K562 (cell line): Measurements from ENCODE around the gene CDKN2B. TPM values are rescaled to one million over a fixed set of nuclear protein-coding genes. Genes with fewer than 3 reads are reported as not detected.

Experiments
- ATAC-seq: fragments of 200-7000 bp; cut with Tn5 transposase; 3 replicates; pipeline ENCODE4 v1.9.1; 2020; ENCODE audit warnings: moderate library complexity
- BruUV-seq: library from RNA; stranded (reverse); fragments of 400-500 nt; replicated peaks from 2 replicates; lab custom pipeline; 2021; lab: Mats Ljungman, UMichigan
- CTCF ChIA-PET: fragments of 300-600 bp; formaldehyde crosslinking; extraction: SDS; loops from one replicate; lab custom pipeline; 2021; ENCODE audit warnings: low intra/inter-chr PET ratio; lab: Yijun Ruan, JAX
- POLR2A ChIA-PET: fragments of 300-600, 350-650 bp; sonication (Branson Sonifier 250); formaldehyde crosslinking; extraction: SDS; loops from one replicate; lab custom pipeline; 2021; ENCODE audit warnings: antibody characterized with exemption, inconsistent platforms; lab: Yijun Ruan, JAX
- DNase-seq, 4 experiments: peaks; one replicate each; pipeline versions ENCODE4 v3.0.0 to v3.0.0-alpha.2; 2011 to 2018; ENCODE audit warnings: low spot score in 3 of 4, mixed read lengths in 3 of 4; ENCODE audit errors: extremely low read depth in 1 of 4
- FAIRE-seq: peaks from 2 replicates; lab custom pipeline; 2011; peaks lifted over from hg19 to GRCh38; lab: Jason Lieb, UNC
- H2AFZ ChIP-seq: 2 replicates; pipeline ENCODE4 v1.6.0; 2011; ENCODE audit warnings: low read depth, low read length, control low read depth, inconsistent platforms
- H3K27ac ChIP-seq: fragments of 200-600 bp; 3 replicates; pipeline ENCODE4 v1.8.0; 2011; ENCODE audit warnings: low read depth, mild to moderate bottlenecking, control low read depth, inconsistent platforms, low read length, moderate library complexity, mixed read lengths; ENCODE audit errors: extremely low read depth
- H3K27me3 ChIP-seq, 2 experiments: fragments of 300-600 bp in 1 of 2; 2 replicates in 1 of 2; 3 replicates in 1 of 2; pipeline versions ENCODE4 v1.6.0 to v1.8.0; 2011; ENCODE audit warnings: inconsistent platforms in 2 of 2, low read length in 2 of 2, mild to moderate bottlenecking in 1 of 2, mixed read lengths in 1 of 2, moderate library complexity in 1 of 2; ENCODE audit not compliant: control insufficient read depth in 2 of 2, insufficient read depth in 2 of 2
- H3K36me3 ChIP-seq: fragments of 300-600 bp; 3 replicates; pipeline ENCODE4 v1.8.0; 2011; ENCODE audit warnings: mild to moderate bottlenecking, low read length, inconsistent platforms; ENCODE audit not compliant: control insufficient read depth, insufficient read depth
- H3K4me1 ChIP-seq, 2 experiments: fragments of 200-600 bp in 1 of 2; replicated peaks in 1 of 2; 2 replicates in 1 of 2; 3 replicates in 1 of 2; pipeline versions ENCODE4 v1.5.1 to v1.8.0; 2011; ENCODE audit warnings: inconsistent platforms in 2 of 2, low read length in 2 of 2, mild to moderate bottlenecking in 1 of 2, mixed read lengths in 1 of 2, moderate library complexity in 1 of 2; ENCODE audit not compliant: control insufficient read depth in 2 of 2, insufficient read depth in 2 of 2
- H3K4me2 ChIP-seq: 2 replicates; pipeline ENCODE4 v1.6.1; 2011; ENCODE audit warnings: low read length, control low read depth, inconsistent platforms, mixed read lengths; ENCODE audit not compliant: insufficient read depth
- H3K4me3 ChIP-seq: fragments of 200-600 bp; sonication (generic), shearing (Covaris generic); 2 replicates; pipeline ENCODE4 v1.5.1; 2016; ENCODE audit warnings: control low read depth, inconsistent platforms
- H3K79me2 ChIP-seq: fragments of 200-600 bp; 3 replicates; pipeline ENCODE4 v1.8.0; 2011; ENCODE audit warnings: low read length, inconsistent platforms; ENCODE audit not compliant: control insufficient read depth, insufficient read depth
- H3K9ac ChIP-seq, 2 experiments: 2 replicates each; pipeline versions ENCODE4 v1.6.0 to v1.6.1; 2011; ENCODE audit warnings: low read depth in 2 of 2, low read length in 2 of 2, control low read depth in 1 of 2, inconsistent platforms in 1 of 2, mild to moderate bottlenecking in 1 of 2, mixed read lengths in 1 of 2; ENCODE audit not compliant: insufficient read depth in 1 of 2
- H3K9me1 ChIP-seq: one replicate; pipeline ENCODE4 v1.6.0; 2011; ENCODE audit warnings: inconsistent platforms, mild to moderate bottlenecking, low read length, moderate library complexity; ENCODE audit not compliant: control insufficient read depth, insufficient read depth
- H3K9me3 ChIP-seq: replicated peaks from 2 replicates; pipeline ENCODE4 v1.5.1; 2011; ENCODE audit warnings: low read depth, low read length, inconsistent platforms; ENCODE audit not compliant: control insufficient read depth, insufficient read depth
- H4K20me1 ChIP-seq: replicated peaks from 2 replicates; pipeline ENCODE4 v1.6.1; 2011; ENCODE audit warnings: low read length, inconsistent platforms, mixed read lengths; ENCODE audit not compliant: control insufficient read depth, insufficient read depth
- MIER1 ChIP-seq: fragments of 450-650 bp; IDR thresholded peaks from 2 replicates; pipeline ENCODE4 v1.6.1; 2016; ENCODE audit warnings: antibody characterized with exemption, mild to moderate bottlenecking, low read depth
- PML ChIP-seq: IDR thresholded peaks from 2 replicates; pipeline ENCODE4 v1.6.1; 2012; ENCODE audit warnings: low read length, inconsistent platforms
- RFX1 ChIP-seq: fragments of 450-650 bp; IDR thresholded peaks from 2 replicates; pipeline ENCODE4 v1.6.1; 2016; ENCODE audit warnings: mild to moderate bottlenecking, moderate library complexity
- WGBS: fragments of 100-300 bp; shearing (Covaris generic); methylation state at CpG from one replicate; pipeline ENCODE4 v1.1.6; 2016; ENCODE audit warnings: low coverage, mixed read lengths; ENCODE audit not compliant: insufficient coverage; ENCODE audit errors: missing lambda C conversion rate; 5-methylcytosine and 5-hydroxymethylcytosine counted together
- in situ Hi-C: fragments of 300-500 bp; cut with MboI; formaldehyde crosslinking; loops from 4 replicates; pipeline ENCODE4 v1.15.0; 2018; ENCODE audit warnings: inconsistent platforms, mixed read lengths
- intact Hi-C: fragments of 100-400 bp; cut with micrococcal nuclease; formaldehyde crosslinking; loops from 2 replicates; pipeline ENCODE4 v1.14.2; 2022
- polyA plus RNA-seq, 8 experiments: library from polyadenylated mRNA; depleted of rRNA in 4 of 8; stranded (reverse) in 5 of 8; unstranded in 3 of 8; fragments of >200 nt; fragmentation: Nextera tagmentation in 2 of 8; fragmentation: Illumina TruSeq in 1 of 8; extraction: Ambion mirVana in 2 of 8; extraction: Trizol in 1 of 8; gene quantifications; 2 replicates each; pipeline versions ENCODE4 v1.2.1 to v1.2.3, GENCODE V29; 2011 to 2014; ENCODE audit warnings: inconsistent platforms in 1 of 8, missing spikeins in 1 of 8
- total RNA-seq, 7 experiments: library from RNA; depleted of rRNA in 6 of 7; stranded (reverse); fragments of >200 nt in 6 of 7; fragmentation: Illumina TruSeq in 2 of 7; extraction: Trizol in 2 of 7; gene quantifications; 2 replicates each; pipeline versions ENCODE4 v1.2.1 to v1.2.3, GENCODE V29; 2011 to 2021; ENCODE audit warnings: low replicate concordance in 1 of 7
- TF ChIP-seq, protein P1 (sequence below): fragments of 250-450 bp; sonication (Bioruptor Pico); IDR thresholded peaks from 2 replicates; pipeline ENCODE4 v1.5.0; 2022; ENCODE audit warnings: mild to moderate bottlenecking

Gene CDKN2B
- total and polyA plus RNA-seq, 9 of the 15 experiments (the other 6 are each of a cell fraction or from before 2014, with no cell fraction given): not detected

GRCh38 chr9:21965401-21965951 lies 43.6 kb downstream of the CDKN2B start:
- H3K9ac ChIP-seq: no peak overlapping the region
- no peak overlapping the region for H3K4me3 ChIP-seq
- no peak for TF ChIP-seq RFX1
- no peak for TF ChIP-seq PML
- TF ChIP-seq MIER1: no peak
- TF ChIP-seq, protein P1, sequence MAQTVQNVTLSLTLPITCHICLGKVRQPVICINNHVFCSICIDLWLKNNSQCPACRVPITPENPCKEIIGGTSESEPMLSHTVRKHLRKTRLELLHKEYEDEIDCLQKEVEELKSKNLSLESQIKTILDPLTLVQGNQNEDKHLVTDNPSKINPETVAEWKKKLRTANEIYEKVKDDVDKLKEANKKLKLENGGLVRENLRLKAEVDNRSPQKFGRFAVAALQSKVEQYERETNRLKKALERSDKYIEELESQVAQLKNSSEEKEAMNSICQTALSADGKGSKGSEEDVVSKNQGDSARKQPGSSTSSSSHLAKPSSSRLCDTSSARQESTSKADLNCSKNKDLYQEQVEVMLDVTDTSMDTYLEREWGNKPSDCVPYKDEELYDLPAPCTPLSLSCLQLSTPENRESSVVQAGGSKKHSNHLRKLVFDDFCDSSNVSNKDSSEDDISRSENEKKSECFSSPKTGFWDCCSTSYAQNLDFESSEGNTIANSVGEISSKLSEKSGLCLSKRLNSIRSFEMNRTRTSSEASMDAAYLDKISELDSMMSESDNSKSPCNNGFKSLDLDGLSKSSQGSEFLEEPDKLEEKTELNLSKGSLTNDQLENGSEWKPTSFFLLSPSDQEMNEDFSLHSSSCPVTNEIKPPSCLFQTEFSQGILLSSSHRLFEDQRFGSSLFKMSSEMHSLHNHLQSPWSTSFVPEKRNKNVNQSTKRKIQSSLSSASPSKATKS: no peak
- no peaks in the 10 kb centered on the region for H3K27me3 ChIP-seq
- in situ Hi-C loops: no loop called here
- CTCF ChIA-PET: no interaction called here
- no CpG with 5 or more reads among the region's 30 CpGs for WGBS
- POLR2A ChIA-PET: no interaction called here
- intact Hi-C loops: no loop called here
- no peaks in the 10 kb centered on the region for H4K20me1 ChIP-seq
- H3K79me2 ChIP-seq: no peaks in the 10 kb centered on the region
- H3K4me2 ChIP-seq: no peak overlapping the region
- BruUV-seq: no TSS peak
- H2AFZ ChIP-seq: no peak overlapping the region
- no peak overlapping the region for H3K27ac ChIP-seq
- no peak for ATAC-seq
- no peaks in the 10 kb centered on the region for H3K36me3 ChIP-seq
- DNase-seq: no peak
- H3K9me1 ChIP-seq: no peaks in the 10 kb centered on the region
- no peaks in the 10 kb centered on the region for H3K9me3 ChIP-seq
- no peaks in the 10 kb centered on the region for H3K4me1 ChIP-seq
- no peak for FAIRE-seq
